Heart left ventricle (tissue), 16 donors: ENCODE data around the gene SHISA4. TPM values are rescaled to one million over a fixed set of nuclear protein-coding genes. Genes with fewer than 3 reads are reported as not detected.
A peak's percentile ranks its signal among the peaks of the same experiment; 100 is the strongest.
"Not testable (repeated sequence)": the region's sequence is repeated elsewhere in the genome, so short reads cannot be mapped to it uniquely, and the experiment has no call there.

Experiments
- ATAC-seq, 4 donors: fragments of 200-7000 bp; cut with Tn5 transposase; one replicate each; pipeline ENCODE4 v1.9.1; 2020 to 2022; ENCODE audit warnings: moderate library complexity in 4 of 4, mild to moderate bottlenecking in 3 of 4, moderate number of reproducible peaks in 1 of 4
- DNase-seq, 5 donors: peaks; one replicate each; pipeline ENCODE4 v3.0.0-alpha.2; 2020
- H3K27ac ChIP-seq, 12 donors: fragments of 200-600 bp; sonication (generic) in 4 of 12; one replicate each; pipeline versions ENCODE4 v1.5.0 to v1.8.0; 2016 to 2022; ENCODE audit warnings: mild to moderate bottlenecking in 2 of 12
- H3K27me3 ChIP-seq, 9 donors: fragments of 200-600 bp; sonication (generic) in 2 of 9; one replicate each; pipeline versions ENCODE4 v1.5.1 to v1.8.0; 2016 to 2022; ENCODE audit warnings: mild to moderate bottlenecking in 3 of 9
- H3K36me3 ChIP-seq, 9 donors: fragments of 200-600 bp; sonication (generic) in 2 of 9; one replicate each; pipeline versions ENCODE4 v1.5.0 to v1.8.0; 2018 to 2022; ENCODE audit warnings: mild to moderate bottlenecking in 2 of 9
- H3K4me1 ChIP-seq, 12 donors: fragments of 200-600 bp; sonication (generic) in 4 of 12; one replicate each; pipeline versions ENCODE4 v1.5.0 to v1.8.0; 2016 to 2022; ENCODE audit warnings: mild to moderate bottlenecking in 3 of 12
- H3K4me3 ChIP-seq, 12 donors: fragments of 200-600 bp; sonication (generic) in 4 of 12; one replicate each; pipeline versions ENCODE4 v1.5.0 to v1.8.0; 2017 to 2022; ENCODE audit warnings: mild to moderate bottlenecking in 9 of 12, moderate library complexity in 4 of 12
- H3K9me3 ChIP-seq, 12 donors: fragments of 200-600 bp; sonication (generic) in 4 of 12; one replicate each; pipeline versions ENCODE4 v1.5.0 to v1.8.0; 2016 to 2022; ENCODE audit warnings: mild to moderate bottlenecking in 1 of 12
- CTCF ChIP-seq, 12 donors: fragments of 200-600 bp; sonication (generic) in 4 of 12; IDR thresholded peaks; one replicate each; pipeline versions ENCODE4 v1.5.0 to v1.8.0; 2018 to 2022; ENCODE audit warnings: antibody characterized with exemption in 12 of 12, mild to moderate bottlenecking in 5 of 12
- POLR2A ChIP-seq, 2 donors: fragments of 450-650 bp; IDR thresholded peaks; one replicate each; pipeline ENCODE4 v1.6.1; 2017; ENCODE audit warnings: antibody characterized with exemption in 2 of 2, mild to moderate bottlenecking in 2 of 2, moderate library complexity in 2 of 2
- WGBS, 4 donors: extraction: QIAGEN DNeasy Blood & Tissue Kit in 2 of 4; methylation state at CpG; one replicate each; pipeline versions ENCODE4 v1.1.5 to v1.1.7; 2013 to 2018; 5-methylcytosine and 5-hydroxymethylcytosine counted together
- intact Hi-C, 10 donors: fragments of 100-400 bp; cut with DNase I; formaldehyde crosslinking; loops; one replicate each; pipeline versions ENCODE4 v1.11.1 to v1.14.2; 2022
- long read RNA-seq, 3 donors: library from polyadenylated mRNA; unstranded; transcript quantifications; one replicate each; pipeline ENCODE4 v2.0.0, GENCODE V29; 2020 to 2021
- polyA plus RNA-seq, 2 donors: library from polyadenylated mRNA; stranded (reverse); fragments of 200-250 nt; gene quantifications; one replicate each; pipeline ENCODE4 v1.2.3, GENCODE V29; 2013
- total RNA-seq, 9 donors: library from RNA; depleted of rRNA in 2 of 9; stranded (reverse); fragments of >200 nt in 2 of 9; fragmentation: NEBNext Ultra II Directional in 3 of 9; extraction: Animal tissue kit (Norgen Biotek cat#: 25700) in 3 of 9; gene quantifications; one replicate each; pipeline versions ENCODE4 v1.1.0 to v1.2.4, GENCODE V29; 2016 to 2023
- donor health status: ischemic (EF 13 %, LVEDD 7.1; RV severe dilation, severe dysfunction).
- donor health status: healthy with polysubstance abuse.
- donor health status: DM: no; HTN: yes; CAD: no.
- donor health status: DM: no; HTN: no; CAD: no.
- donor health status: ischemic (EF 25% LVEDD 6.9; RV normal size, moderate dysfunction).
- donor health status: ischemic (EF 25% LVEDD 5.7; RV mildly dilated, moderate dysfunction).
- donor health status: healthy.
- donor health status: DM: yes; HTN: yes; CAD: no.
- donor health status: ischemic (EF 35%, LVEDD 5.7; RV mildly dilated, moderate dysfunction).
- donor health status: nonischemic (EF 11% LVEDD 7.7; RV severe dilation, severe dysfunction).
- donor health status: DM: yes; HTN: yes; CAD: no.
- donor health status: PGD.
- donor health status: ischemic (EF 29% LVEDD 5.4; RV normal size, mild dysfunction).
- donor health status: nonischemic (EF 23%, LVEDD 6.1; RV moderate dilation, normal function).

SHISA4 gene
- 100 to 1,000 TPM in 6 of 9 donors, 10 to 100 TPM in 3; 66.5 to 262 (median 133) TPM for total RNA-seq
- polyA plus RNA-seq: 100 to 1,000 TPM in 1 of 2 donors, 10 to 100 TPM in 1; 53.2 to 101 TPM
- long read RNA-seq, donor 1, transcript SHISA4-201 (5 exons, 1,341 nt): major isoform, 35 of 96 reads
- long read RNA-seq, donor 1, transcript SHISA4-202 (5 exons, 914 nt): minor isoform, 11 of 96 reads
- long read RNA-seq, donor 1, partial matches to known transcripts: 46 of 96 reads
- long read RNA-seq, donor 1, other reads (novel, unspliced or antisense): 4 of 96 reads
- long read RNA-seq, donor 2, transcript SHISA4-201 (5 exons, 1,341 nt): major isoform, 34 of 67 reads
- long read RNA-seq, donor 2, transcript SHISA4-202 (5 exons, 914 nt): minor isoform, 8 of 67 reads
- long read RNA-seq, donor 2, partial matches to known transcripts: 24 of 67 reads
- long read RNA-seq, donor 2, other reads (novel, unspliced or antisense): 1 of 67 reads
- long read RNA-seq, donor 3, transcript SHISA4-201 (5 exons, 1,341 nt): major isoform, 44 of 126 reads
- long read RNA-seq, donor 3, transcript SHISA4-202 (5 exons, 914 nt): minor isoform, 9 of 126 reads
- long read RNA-seq, donor 3, partial matches to known transcripts: 65 of 126 reads
- long read RNA-seq, donor 3, other reads (novel, unspliced or antisense): 8 of 126 reads

GRCh38 chr1:201888282-201889089 lies at the start of gene SHISA4:
SHISA4 (plus strand) TSS chr1:201888898; CDS start chr1:201888995, 97 bp downstream.
- peaks cover 0 to 84% (median 35%) of the 10 kb centered on the region in 12 donors for H3K4me1 ChIP-seq
- ATAC-seq (peak; percentile 74 to 88 (median 84)), DNase-seq (peak; percentile 80 to 94 (median 89))
- H3K4me3 ChIP-seq: peak within 1 kb of the TSS; percentile 62 to 93 (median 72)
- intact Hi-C loops: loop anchor here in 2 of 10 donors (2.0 to 10.0 kb wide), 2 partner anchors 66 to 216 kb away; partner anchors contain the start of gene TIMM17A (in 1 of the 2)
- TF ChIP-seq POLR2A (IDR thresholded peaks at IDR 0.05): peak; percentile 25 to 91
- TF ChIP-seq CTCF (IDR thresholded peaks at IDR 0.05): no peak
- H3K9me3 ChIP-seq: no peaks in the 10 kb centered on the region
- 1 to 4% (median 3%) methylated on average over 21 to 49 of the region's 49 CpGs for WGBS, 4 donors
- peaks cover 0 to 10% (median 0%) of the 10 kb centered on the region in 9 donors for H3K36me3 ChIP-seq
- H3K27ac ChIP-seq: peak within 1 kb of the TSS; percentile 42 to 95 (median 78)
- peaks cover 0 to 14% (median 0%) of the 10 kb centered on the region in 9 donors for H3K27me3 ChIP-seq

GRCh38 chr1:201839089-201839488 lies 49.6 kb upstream of the SHISA4 start:
- H3K27me3 ChIP-seq, H3K4me3 ChIP-seq, H3K9me3 ChIP-seq, intact Hi-C loops, DNase-seq, ATAC-seq, H3K27ac ChIP-seq: not testable (repeated sequence)
- Histone ChIP-seq H3K4me1 (peaks cover 0 to 12% (median 3%) of the 10 kb centered on the region in 12 donors), H3K36me3 (peaks cover 0 to 28% (median 18%) of the 10 kb centered on the region in 9 donors)
- 95 to 99% (median 97%) methylated on average over 10 of the region's 10 CpGs for WGBS, 4 donors

- Histone ChIP-seq H3K36me3 (peaks cover 0 to 24% (median 15%) of the 10 kb centered on the region in 9 donors), H3K4me3 (no peak overlapping the region), H3K4me1 (peaks cover 0 to 12% (median 3%) of the 10 kb centered on the region in 12 donors), H3K27me3 (no peaks in the 10 kb centered on the region), H3K27ac (no peak overlapping the region), H3K9me3 (no peaks in the 10 kb centered on the region)
- TF ChIP-seq CTCF (IDR thresholded peaks at IDR 0.05) (no peak), POLR2A (IDR thresholded peaks at IDR 0.05) (no peak)
- no peak for DNase-seq
- intact Hi-C loops: no loop called here
- WGBS, 4 donors: 93 to 100% (median 97%) methylated on average over 4 of the region's 4 CpGs
- ATAC-seq: no peak
Measured at GRCh38 chr1:201840055-201840454, 48.6 kb upstream of the SHISA4 start.

- H3K4me1 ChIP-seq: peaks cover 0 to 16% (median 3%) of the 10 kb centered on the region in 12 donors
- no peak for DNase-seq
- TF ChIP-seq POLR2A (IDR thresholded peaks at IDR 0.05) (no peak), CTCF (IDR thresholded peaks at IDR 0.05) (no peak)
- H3K27me3 ChIP-seq: no peaks in the 10 kb centered on the region
- WGBS, 4 donors: 90 to 98% (median 95%) methylated on average over 1 of the region's 1 CpG
- H3K9me3 ChIP-seq: no peaks in the 10 kb centered on the region
- ATAC-seq: no peak
- no peak overlapping the region for H3K4me3 ChIP-seq
- H3K27ac ChIP-seq: no peak overlapping the region
- H3K36me3 ChIP-seq: peaks cover 0 to 20% (median 10%) of the 10 kb centered on the region in 9 donors
- intact Hi-C loops: no loop called here
Measured at GRCh38 chr1:201840490-201840889, 48.2 kb upstream of the SHISA4 start.
